Adipocyte (in vitro differentiated cells): ENCODE results near the gene PIGT.
A peak's percentile ranks its signal among the peaks of the same experiment; 100 is the strongest.

ENCODE experiments used
- DNase-seq: peaks from one replicate; pipeline ENCODE4 v3.0.0-alpha.2; 2015; ENCODE audit warnings: low read depth
- H3K27me3 ChIP-seq: replicated peaks from 2 replicates; pipeline ENCODE4 v1.7.0; 2013; ENCODE audit warnings: mild to moderate bottlenecking, low read length, moderate library complexity; ENCODE audit not compliant: control insufficient read depth, insufficient read depth
- H3K36me3 ChIP-seq: 2 replicates; pipeline ENCODE4 v1.7.0; 2013; ENCODE audit warnings: low read length, mild to moderate bottlenecking, moderate library complexity; ENCODE audit not compliant: control insufficient read depth, insufficient read depth, severe bottlenecking
- H3K4me1 ChIP-seq: 2 replicates; pipeline ENCODE4 v1.7.0; 2013; ENCODE audit warnings: mild to moderate bottlenecking, low read length, moderate library complexity; ENCODE audit not compliant: control insufficient read depth, insufficient read depth
- H3K4me3 ChIP-seq: 2 replicates; pipeline ENCODE4 v1.7.0; 2013; ENCODE audit warnings: mild to moderate bottlenecking, low read length, moderate library complexity
- H3K9ac ChIP-seq: 2 replicates; pipeline ENCODE4 v1.7.0; 2013; ENCODE audit warnings: mild to moderate bottlenecking, low read length, moderate library complexity
- H3K9me3 ChIP-seq: 2 replicates; pipeline ENCODE4 v1.7.0; 2013; ENCODE audit warnings: mild to moderate bottlenecking, low read length, moderate library complexity; ENCODE audit not compliant: control insufficient read depth

PIGT gene

DNA sequence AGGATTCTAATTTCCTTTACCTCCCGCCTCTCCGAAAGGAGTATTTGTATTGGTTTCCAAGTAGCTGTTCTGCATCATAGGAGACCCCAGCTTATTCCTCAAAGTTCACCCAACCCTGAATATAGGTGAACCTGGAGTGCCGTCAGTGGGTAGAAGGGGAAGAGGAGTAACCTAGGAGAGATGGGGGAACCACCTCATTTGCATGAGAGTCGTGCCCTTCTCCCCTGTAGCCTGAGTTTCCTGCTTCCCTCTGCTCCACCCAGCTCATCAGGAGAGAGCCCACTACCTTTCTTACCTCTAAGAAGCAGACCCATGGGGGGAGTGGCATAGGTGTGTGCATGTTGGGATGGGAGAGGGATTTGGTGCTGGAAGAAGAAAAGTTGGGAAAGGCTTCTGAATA, 36.3 kb downstream of the PIGT start:
- H3K4me1 ChIP-seq, result peaks cover 17% of the 10 kb centered on the region
- H3K4me3 ChIP-seq, result no peak overlapping the region
- no peak for DNase-seq
- peaks cover 37% of the 10 kb centered on the region for H3K27me3 ChIP-seq
- H3K9me3 ChIP-seq, result no peaks in the 10 kb centered on the region
- H3K36me3 ChIP-seq, result no peaks in the 10 kb centered on the region
- H3K9ac ChIP-seq, result no peak overlapping the region

DNA sequence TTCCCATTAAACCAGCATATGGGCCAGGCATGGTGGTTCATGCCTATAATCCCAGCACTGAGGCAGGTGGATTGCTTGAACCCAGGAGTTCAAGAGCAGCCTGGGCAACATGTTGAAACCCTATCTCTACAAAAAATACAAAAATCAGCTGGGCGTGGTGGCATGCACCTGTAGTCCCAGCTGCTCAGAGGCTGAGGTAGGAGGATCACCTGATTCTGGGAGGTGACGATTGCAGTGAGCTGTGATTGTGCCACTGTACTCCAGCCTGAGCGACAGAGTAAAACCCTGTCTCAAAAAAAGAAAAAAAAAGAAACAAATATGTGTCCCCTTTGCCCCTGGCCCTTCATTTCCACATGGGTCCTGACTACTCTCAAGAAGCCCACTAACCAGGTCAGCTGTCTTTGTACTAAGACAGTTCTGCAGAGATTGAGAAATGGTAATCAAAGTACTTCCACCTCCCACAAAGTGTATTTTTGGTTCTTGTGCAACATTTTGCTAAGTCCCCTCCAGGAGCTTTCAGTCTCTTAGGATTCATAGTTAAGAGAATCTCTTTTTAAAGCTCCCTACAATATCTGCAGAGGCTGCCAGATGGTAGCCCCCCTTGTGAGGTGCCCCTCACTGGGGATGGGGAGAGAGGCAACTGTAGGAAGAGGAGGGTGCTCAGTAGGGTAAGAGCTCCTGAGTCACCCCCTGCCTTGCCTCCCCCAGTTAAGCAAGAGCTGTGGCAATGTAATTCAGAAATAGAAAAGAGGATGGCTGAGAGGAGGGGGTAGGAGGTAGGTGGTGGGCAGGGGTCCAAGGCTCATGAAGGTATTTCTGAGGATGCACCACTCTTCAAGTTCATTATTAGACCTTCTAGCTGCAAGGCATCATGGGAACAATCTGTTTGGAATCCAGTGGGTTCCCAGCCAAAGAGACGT, 37.1 kb downstream of the PIGT start:
- no peak for DNase-seq
- peaks cover 17% of the 10 kb centered on the region for H3K4me1 ChIP-seq
- H3K4me3 ChIP-seq, result no peak overlapping the region
- no peaks in the 10 kb centered on the region for H3K36me3 ChIP-seq
- no peak overlapping the region for H3K9ac ChIP-seq
- no peaks in the 10 kb centered on the region for H3K9me3 ChIP-seq
- H3K27me3 ChIP-seq, result peaks cover 33% of the 10 kb centered on the region

- no peaks in the 10 kb centered on the region for H3K36me3 ChIP-seq
- no peak for DNase-seq
Observed at GRCh38 chr20:45456632-45457031, 40.7 kb downstream of the PIGT start.

GRCh38 chr20:45459606-45460005, 43.7 kb downstream of the PIGT start:
- H3K4me1 ChIP-seq, result no peaks in the 10 kb centered on the region
- H3K9me3 ChIP-seq, result no peaks in the 10 kb centered on the region
- peak; percentile 30 for DNase-seq
- H3K27me3 ChIP-seq, result peaks cover 39% of the 10 kb centered on the region
- H3K9ac ChIP-seq, result no peak overlapping the region
- H3K36me3 ChIP-seq, result no peaks in the 10 kb centered on the region
- H3K4me3 ChIP-seq, result no peak overlapping the region

More at GRCh38 chr20:45456632-45457031, 40.7 kb downstream of the PIGT start:
- Histone ChIP-seq H3K9me3 (no peaks in the 10 kb centered on the region), H3K27me3 (peaks cover 33% of the 10 kb centered on the region), H3K9ac (no peak overlapping the region), H3K4me1 (peaks cover 7% of the 10 kb centered on the region), H3K4me3 (no peak overlapping the region)

DNA sequence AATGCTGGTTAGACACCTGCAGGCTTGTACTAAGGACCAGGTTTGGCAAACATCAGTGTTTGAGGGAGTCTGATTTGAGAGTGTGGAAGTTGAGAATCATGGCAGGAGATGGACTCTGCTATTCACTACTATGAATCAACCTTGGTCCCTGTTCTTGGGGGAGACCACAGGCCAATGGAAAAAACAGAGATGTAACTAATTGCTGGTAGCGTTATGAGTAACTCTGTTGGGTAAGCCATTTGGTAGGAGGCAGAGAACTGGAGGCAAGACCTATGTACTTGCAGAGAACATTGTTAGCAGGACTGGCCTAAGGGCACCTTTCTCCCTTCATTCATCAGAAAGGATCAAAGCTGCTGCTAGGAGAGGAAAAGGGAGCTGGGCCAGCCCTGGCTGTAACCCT, 45.3 kb downstream of the PIGT start:
- no peaks in the 10 kb centered on the region for H3K9me3 ChIP-seq

GRCh38 chr20:45462711-45463509, 47.0 kb downstream of the PIGT start:
- Histone ChIP-seq H3K27me3 (peaks cover 51% of the 10 kb centered on the region), H3K9ac (no peak overlapping the region), H3K9me3 (no peaks in the 10 kb centered on the region), H3K4me3 (no peak overlapping the region), H3K36me3 (no peaks in the 10 kb centered on the region), H3K4me1 (no peaks in the 10 kb centered on the region)
- DNase-seq, result no peak

More for the DNA sequence above, 45.3 kb downstream of the PIGT start:
- H3K4me3 ChIP-seq, result no peak overlapping the region
- no peak for DNase-seq
- peaks cover 49% of the 10 kb centered on the region for H3K27me3 ChIP-seq
- H3K9ac ChIP-seq, result no peak overlapping the region
- H3K4me1 ChIP-seq, result no peaks in the 10 kb centered on the region
- H3K36me3 ChIP-seq, result no peaks in the 10 kb centered on the region

DNA sequence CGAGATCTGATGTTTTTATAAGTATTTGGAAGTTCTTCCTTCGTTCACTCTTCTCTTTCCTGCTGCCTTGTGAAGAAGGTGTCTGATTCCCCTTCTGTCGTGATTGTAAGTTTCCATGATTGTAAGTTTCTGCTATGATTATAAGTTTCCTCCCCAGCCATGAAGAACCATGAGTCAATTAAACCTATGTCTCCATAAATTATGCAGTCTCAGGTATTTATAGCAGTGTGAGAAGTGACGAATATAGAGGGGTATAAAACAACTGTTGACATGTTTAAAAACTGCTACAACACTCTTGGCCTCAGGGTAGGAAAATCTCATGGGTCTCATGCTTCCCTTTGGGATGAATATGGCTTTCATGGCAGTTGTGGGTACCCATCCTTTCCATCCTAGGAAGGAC, 47.8 kb downstream of the PIGT start:
- Histone ChIP-seq H3K27me3 (peaks cover 59% of the 10 kb centered on the region), H3K4me1 (no peaks in the 10 kb centered on the region), H3K9me3 (no peaks in the 10 kb centered on the region), H3K9ac (no peak overlapping the region), H3K36me3 (no peaks in the 10 kb centered on the region), H3K4me3 (no peak overlapping the region)
- no peak for DNase-seq

GRCh38 chr20:45465491-45466266, 49.7 kb downstream of the PIGT start:
- peaks cover 72% of the 10 kb centered on the region for H3K27me3 ChIP-seq
- no peak for DNase-seq

DNA sequence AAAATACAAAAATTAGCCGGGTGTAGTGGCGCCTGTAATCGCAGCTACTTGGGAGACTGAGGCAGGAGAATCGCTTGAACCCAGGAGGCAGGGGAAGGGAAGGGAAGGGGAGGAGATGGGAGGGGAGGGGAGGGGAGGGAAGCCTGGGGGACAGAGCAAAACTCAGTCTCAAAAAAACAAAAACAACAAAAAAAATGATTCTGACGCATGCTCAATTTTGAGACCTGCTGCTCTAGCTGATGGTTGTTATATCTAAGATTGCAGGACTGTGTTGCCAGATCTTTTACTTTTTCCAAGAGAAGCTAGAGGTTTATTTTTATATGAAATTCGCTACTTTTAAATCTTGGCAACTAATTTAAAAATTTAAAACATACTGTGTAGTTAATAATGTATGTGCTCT, 51.2 kb downstream of the PIGT start:
- Histone ChIP-seq H3K27me3 (peaks cover 84% of the 10 kb centered on the region), H3K9ac (no peak overlapping the region), H3K4me1 (peaks cover 13% of the 10 kb centered on the region), H3K9me3 (no peaks in the 10 kb centered on the region), H3K4me3 (no peak overlapping the region), H3K36me3 (no peaks in the 10 kb centered on the region)
- no peak for DNase-seq

More at GRCh38 chr20:45465491-45466266, 49.7 kb downstream of the PIGT start:
- H3K4me3 ChIP-seq, result no peak overlapping the region
- no peaks in the 10 kb centered on the region for H3K9me3 ChIP-seq
- H3K4me1 ChIP-seq, result peaks cover 8% of the 10 kb centered on the region
- H3K36me3 ChIP-seq, result no peaks in the 10 kb centered on the region
- H3K9ac ChIP-seq, result no peak overlapping the region

GRCh38 chr20:45467861-45468260, 51.9 kb downstream of the PIGT start:
- no peaks in the 10 kb centered on the region for H3K36me3 ChIP-seq
- peaks cover 79% of the 10 kb centered on the region for H3K27me3 ChIP-seq
- H3K4me1 ChIP-seq, result peaks cover 13% of the 10 kb centered on the region
- no peaks in the 10 kb centered on the region for H3K9me3 ChIP-seq
- H3K9ac ChIP-seq, result no peak overlapping the region
- DNase-seq, result no peak
- H3K4me3 ChIP-seq, result no peak overlapping the region
